Nucleus accumbens (tissue), 56 donors: ENCODE measurements around the gene HSPE1.
"Not testable (repeated sequence)": the region's sequence is repeated elsewhere in the genome, so short reads cannot be mapped to it uniquely, and the experiment has no call there.

Experiments
- DNase-seq, 56 donors: peaks; one replicate each; lab custom pipeline; 2025; lab: John Stamatoyannopoulos, UW

Gene HSPE1

DNA sequence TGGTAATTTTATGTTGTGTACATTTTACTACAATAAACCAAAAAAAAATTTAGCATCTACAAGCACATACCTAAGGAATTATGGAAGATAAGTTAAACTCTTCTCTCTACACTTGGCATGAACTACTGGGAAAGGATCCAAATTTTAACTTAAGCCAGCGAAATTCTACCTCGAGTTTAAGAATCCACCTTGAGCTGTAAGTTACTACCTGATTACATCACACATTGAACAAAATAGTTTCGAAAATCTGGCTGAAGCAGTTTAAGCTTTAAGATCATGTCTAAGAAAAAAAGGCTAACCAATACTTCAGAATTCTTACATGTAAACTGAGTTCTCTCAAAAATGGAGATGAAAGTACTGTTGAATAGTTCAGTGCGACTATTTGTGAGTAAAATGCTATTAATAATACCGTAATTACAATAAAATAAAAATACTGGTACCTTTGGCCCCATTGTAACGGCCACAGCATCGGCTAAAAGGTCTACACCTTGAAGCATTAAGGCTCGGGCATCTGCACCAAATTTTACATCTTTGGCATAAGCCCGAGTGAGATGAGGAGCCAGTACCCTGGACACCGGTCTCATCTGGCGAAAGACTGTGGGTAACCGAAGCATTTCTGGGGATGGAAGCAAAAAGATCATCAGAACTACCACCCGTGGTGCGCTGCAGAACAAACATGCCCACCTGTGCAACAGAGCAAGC, 1.8 kb upstream of the HSPE1 start:
- DNase-seq = no peak

DNA sequence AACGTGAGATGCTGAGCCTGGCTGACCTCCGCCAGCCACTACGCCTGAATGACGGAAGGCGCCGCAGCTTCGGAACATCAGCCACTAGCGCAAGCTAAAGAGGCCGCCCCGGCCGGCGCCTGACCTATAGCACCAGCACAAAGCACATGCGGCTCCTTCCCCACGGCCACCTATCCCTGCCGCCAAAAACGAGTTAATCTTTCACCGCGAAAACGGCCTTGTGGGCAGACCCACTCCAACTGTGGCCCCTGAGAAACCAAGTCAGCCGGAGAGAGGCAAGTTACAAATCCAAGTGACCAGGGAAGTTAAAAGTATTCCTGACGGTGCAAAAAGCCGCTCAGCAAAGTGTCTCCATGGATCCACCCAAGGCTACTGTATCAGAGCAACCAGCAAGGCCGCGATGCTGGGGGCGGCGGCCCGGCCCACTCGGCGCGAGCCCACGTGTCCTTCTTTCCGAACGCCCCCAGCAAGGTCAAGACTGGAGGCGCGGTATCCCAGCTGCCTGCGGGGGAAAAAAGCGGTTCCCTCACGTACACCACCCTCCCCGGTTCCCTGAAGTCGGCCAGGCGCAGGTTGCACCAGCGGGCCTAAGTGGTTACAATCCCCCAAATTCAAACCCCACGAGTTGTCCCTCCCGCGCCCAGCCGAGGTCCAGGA, 1.1 kb upstream of the HSPE1 start:
- peak in 49 of 56 donors; percentile 5 to 82 (median 48) for DNase-seq

DNA sequence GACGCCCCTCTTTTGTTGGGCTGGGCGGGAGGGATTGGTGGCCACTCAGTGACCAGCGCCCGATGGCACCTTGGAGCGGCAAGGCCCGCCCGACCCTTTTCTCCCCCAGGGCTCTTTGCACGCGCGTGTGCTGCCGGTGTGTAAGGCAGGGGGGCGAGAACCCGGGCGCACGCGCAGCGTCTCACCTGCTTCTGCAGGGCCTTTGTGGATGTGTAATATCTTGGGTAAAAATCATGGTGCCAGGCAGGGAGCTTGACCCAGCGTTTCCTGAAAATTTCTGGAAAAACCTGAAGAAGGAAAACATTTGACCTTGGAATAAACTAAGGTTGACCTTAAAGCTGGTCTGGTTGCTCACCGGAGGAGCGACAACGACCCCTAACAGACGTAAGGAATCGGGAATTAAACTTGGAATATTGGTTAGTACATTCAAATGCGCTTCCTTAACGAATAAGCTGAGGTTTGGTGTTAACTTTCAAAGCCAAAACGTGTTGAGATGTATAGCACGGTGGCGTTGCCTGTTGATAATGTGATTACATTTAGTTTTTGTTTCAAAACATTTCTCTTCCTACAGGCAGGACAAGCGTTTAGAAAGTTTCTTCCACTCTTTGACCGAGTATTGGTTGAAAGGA, 438 bp downstream of the HSPE1 start:
- peak in 10 of 56 donors; percentile 32 to 72 (median 58) for DNase-seq

DNA sequence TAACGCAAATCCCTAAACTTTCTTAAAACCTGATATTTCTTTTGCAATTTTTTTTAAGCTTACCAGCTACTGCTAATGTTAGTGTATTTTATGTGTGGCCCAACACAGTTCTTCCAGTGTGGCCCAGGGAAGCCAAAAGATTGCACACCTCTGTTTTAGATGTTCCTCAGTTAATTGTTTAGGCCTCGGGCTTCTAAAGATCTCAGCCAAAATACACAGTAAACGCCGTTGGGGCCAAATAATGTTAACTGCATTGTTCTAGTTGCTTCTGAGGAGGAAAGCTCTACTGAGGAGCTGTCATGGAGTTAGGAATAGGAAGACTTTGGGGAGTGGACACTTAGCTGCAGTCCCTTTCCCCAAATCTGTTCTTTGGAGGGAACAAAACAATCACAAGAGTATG, 2.0 kb downstream of the HSPE1 start:
- peak in 1 of 56 donors; percentile 4 for DNase-seq

DNA sequence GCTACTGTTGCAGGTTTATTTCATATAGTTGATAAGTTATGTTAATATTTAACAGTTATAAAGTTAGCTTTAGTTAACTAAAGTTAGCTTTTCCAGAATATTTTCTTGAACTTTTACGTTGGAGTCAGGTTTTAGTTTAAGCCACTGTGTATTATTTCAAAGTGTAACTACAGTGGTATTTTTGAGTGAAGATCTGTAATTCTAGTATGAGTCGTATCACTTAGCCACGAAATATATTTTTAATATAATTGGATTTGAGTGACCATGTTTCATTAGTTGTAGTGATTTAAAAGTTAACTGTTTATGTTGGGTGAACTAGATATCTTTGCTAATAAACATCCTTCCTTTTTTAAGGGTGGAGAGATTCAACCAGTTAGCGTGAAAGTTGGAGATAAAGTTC, 2.5 kb downstream of the HSPE1 start:
- DNase-seq = no peak

DNA sequence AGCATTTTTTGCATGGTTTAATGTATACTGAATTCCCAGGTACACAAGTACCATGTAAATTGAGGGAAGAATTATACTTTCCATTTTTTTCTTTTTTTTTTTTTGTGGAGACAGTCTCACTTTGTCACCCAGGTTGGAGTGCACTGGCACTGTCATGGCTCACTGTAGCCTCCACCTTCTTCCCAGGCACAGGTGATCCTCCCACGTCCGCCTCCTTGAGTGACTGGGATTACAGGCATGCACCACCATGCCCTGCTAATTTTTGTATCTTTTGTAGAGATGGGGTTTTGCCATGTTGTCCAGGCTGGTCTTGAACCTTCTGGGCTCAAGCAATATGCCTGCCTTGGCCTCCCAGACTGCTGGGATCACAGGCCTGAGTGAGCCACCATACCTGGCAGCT, 3.8 kb downstream of the HSPE1 start:
- DNase-seq = no peak

DNA sequence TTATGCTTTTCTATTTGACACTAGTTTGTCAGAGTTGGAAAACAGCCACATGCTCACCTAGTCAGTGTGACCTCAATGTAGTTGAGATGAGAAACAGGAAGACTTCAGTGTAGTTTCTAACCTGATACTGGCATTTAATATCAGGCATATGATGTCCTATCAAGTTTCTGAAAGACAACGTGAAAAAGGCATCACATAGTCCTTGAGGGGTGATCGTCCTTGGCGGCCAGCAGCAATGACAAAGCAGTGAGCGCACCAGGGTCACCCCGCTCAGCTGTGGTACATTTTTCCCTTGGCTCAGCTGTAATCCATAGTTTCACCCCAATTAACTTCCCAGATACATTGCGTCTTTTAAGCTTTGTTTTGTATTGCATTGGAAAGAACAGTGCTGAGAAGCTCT, 4.3 kb downstream of the HSPE1 start:
- DNase-seq = no peak

DNA sequence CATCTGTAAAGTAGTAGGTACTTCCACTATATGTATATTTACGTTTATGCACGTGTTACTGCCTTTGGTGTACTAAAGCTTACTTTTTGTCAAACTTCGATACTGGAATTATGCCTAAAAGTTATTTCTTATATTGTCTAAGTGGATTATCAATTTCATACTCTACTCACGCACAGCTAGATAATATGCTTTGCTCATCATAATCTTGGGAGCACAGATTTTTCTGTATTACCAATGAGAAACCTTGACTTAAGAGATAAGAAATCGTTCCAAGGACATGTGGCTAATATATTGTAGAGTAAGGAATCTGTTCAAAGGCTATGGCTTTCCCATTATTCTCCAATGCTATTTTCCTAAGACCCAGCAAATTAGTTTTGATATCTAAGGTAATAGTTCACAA, 6.5 kb downstream of the HSPE1 start:
- DNase-seq = no peak

DNA sequence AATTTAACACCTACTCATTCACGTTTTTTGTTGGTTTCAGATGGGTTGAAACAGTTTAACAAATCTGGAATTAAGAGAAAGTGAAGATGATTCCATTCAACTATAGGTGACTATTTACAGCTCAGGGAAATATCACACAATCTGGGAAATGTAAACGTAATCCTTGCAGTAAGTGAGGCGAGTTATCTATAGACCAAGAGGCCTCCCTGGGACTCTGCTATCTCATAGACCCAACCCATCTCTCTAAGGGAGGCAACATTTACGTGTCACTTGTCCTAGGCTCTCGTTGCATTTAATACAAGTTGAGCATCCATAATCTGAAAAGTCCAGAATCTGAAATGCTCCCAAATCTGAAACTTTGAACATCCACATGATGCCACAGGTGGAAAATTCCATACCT, 13.7 kb downstream of the HSPE1 start:
- no peak for DNase-seq

DNA sequence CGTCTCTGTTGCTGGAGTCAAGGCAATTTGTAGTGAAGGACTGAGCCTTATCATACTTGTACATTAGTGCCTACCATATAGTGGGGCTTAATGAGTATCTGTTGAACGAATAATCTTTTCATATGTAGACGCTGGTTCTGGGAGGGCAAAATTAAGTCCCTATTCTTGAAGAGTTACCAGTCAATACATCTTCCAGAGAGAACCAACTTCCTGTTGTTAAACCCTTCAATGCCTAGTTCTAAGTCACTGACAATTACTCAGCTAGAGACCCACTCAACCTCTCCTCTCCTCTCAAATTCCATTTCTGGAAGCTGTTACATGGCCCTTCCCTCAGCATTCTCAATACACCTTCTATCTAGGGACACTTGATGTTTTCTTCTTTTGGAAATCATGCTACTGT, 14.6 kb downstream of the HSPE1 start:
- no peak for DNase-seq

DNA sequence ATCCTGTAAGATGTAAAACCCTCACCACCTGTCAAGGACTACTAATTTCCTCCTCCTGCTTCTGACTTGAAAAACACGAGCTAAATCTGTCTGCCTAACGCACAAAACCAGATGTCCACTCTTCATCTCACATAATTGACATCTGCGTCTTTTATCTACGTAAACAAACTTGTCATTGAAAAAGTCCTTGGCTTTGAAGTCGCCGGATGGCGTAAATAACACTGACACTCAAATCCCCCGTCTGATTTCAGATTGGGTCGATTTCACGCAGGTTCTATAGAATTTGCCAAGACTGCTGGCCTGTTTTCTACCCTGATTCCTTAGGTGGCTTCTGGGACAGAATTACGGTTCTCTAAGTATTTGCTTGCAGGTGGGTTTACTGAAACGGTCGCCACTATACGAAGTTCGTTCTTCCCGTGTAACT, 15.1 kb downstream of the HSPE1 start:
- DNase-seq = peak in 1 of 56 donors; percentile 24

DNA sequence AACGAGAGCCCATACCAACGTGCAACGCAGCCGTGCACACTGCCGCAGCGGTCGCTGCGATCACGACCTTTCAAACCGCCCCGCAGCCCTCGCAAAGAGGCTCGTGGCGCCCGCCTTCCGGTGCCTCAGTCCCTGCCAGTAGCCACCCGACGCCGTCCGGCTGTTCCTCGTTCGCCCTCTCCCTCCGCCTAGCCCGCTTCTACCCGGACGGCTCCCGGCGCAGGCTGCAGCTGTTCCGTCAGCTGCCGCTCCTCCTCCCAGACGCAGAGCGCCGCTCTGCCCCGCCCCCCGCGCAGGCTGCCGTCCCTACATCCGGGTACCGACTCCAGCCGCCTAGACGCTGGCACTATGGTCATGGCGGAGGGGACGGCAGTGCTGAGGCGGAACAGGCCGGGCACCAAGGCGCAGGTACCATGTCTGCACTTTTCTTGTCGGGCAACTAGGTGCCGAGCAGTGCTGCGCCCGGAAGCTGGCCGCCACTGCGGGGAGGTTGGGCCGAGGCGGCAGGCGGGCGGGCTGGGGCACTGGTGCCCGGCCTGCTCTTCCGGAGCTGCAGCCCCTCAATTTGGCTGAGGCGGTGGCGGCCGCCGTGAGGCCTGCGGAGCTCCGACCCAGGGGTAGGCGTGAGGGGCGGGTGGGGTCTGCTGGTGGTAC, 15.7 kb downstream of the HSPE1 start, which contains the start of gene MOB4:
Gene MOB4, plus strand, starts transcription at position 328 of the 654 bp plus-strand sequence. Its CDS starts 21 bp downstream, at position 349.
- DNase-seq = peak in 55 of 56 donors; percentile 71 to 96 (median 92)

DNA sequence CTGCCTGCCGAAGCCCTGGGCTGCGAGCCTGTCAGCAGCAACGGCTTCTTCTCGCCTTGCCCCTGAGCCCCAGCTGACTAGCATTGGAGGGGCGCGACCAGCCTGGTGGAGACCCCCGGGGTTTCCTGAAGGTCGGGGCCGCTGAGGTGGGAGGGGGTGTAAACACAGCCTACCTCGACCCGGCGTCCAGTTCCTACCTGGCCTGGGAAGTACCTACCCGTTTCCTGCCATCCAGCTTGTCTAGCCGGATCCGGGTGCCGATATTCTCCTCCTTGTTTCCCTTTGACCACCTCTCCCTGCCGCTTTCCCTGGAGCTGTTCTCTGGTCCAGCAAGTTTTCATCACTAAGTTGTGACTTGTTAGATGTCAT, 16.2 kb downstream of the HSPE1 start:
- peak in 24 of 56 donors; percentile 14 to 65 (median 42) for DNase-seq

DNA sequence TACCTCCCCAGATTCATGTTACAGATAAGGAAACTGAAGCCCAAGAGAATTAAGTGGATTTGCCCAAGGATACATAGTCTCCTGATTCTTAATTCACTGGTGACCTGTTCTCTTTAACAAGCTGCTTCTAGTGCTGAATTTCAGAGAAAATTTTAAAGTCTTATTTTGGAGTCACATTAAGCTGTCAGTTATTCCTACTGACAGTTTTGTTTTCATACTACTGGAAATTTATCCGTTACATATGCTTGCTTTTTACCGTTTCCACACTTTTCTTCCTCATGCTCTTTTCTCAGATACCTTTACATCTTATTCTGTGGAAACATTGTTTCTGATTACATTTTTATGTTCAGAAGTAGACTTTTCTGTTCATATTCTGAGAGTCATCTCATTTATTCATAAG, 17.0 kb downstream of the HSPE1 start:
- DNase-seq = no peak

DNA sequence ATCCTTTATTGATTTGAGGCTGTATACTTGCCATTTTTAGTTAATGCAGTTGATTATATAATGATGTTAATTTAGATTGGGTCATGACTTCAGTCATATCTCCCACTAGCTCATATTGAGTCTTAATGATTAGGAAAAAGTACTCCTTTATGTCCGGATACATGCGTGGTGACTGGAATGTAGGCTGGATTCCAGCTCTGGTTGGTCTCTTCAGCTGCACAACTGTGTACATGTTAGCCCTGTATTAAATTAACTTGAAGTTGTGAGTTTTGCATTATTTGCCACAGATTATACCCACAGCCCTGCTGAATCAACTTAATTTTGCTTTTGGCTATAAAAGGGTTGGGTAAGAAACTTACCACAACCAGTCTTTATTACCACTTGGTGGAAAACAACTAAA, 38.2 kb downstream of the HSPE1 start:
- DNase-seq = no peak

DNA sequence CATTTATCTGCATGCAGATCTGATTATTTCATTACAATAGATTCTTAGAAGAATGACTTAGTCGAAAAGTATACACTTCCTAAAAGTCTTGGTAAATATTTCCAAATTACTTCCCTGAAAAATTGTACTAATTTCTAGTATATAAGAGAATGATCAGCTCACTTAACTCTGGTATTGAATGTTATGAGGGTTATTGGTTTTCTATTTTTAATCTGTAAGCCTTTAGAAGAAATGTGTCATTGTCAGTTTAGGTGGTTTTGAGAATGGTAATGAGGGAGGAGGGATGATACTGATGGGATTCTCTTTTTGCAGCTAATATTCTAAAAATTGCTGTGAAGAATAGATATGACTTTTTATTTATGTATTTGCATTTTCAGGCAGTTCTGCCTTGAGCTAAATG, 39.6 kb downstream of the HSPE1 start:
- no peak for DNase-seq

DNA sequence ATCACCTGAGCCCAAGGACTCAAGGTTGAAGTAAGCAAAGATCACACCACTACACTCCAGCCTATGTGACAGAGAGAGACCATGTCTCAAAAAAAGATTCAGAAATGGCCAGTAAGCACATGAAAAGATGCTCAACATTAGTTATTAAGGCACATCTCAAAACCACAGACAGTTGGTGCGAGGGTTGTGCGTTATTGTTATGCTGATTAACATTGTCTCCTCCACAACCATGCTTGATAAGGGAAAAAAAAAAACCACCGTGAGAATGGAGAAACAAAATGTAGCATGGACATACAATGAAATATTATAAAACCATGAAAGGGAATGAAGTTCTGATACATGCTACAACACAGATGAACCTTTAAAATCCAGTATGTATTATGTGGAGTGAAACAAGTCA, 43.0 kb downstream of the HSPE1 start:
- DNase-seq = no peak

DNA sequence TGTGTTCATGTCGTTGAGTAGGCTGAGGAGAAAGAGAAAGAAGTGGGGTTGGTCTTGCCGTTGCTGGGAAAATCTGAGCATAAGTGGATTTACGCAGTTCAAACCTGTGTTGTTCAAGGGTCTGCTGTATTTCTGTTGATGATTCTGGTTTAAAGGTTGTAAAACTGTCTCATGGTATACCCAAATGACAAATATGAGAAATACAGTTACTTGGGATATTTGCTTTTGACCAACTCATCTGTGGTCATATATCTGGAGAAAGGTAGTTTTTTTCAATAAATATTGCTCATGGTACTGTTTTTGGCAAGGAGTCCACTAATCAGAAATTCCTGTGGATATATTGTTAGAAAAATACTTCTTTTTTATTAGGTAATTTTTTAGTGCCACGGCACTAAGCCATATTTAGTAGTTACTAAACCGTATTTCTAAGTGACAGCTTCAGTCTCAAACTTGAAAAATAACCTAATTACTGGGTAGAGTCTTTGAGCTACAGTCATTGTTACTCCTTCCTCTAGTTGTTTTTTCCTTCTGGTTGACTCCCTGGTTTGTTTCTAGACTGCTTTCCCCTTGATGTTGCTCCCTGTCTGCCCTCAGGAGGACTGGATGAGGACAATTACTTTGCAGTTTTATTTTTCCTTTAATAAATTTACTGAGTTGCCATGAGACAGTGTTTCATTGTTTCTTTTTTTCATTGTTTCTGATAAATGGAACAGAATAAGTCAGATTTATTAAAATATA, 47.2 kb downstream of the HSPE1 start:
- no peak for DNase-seq

DNA sequence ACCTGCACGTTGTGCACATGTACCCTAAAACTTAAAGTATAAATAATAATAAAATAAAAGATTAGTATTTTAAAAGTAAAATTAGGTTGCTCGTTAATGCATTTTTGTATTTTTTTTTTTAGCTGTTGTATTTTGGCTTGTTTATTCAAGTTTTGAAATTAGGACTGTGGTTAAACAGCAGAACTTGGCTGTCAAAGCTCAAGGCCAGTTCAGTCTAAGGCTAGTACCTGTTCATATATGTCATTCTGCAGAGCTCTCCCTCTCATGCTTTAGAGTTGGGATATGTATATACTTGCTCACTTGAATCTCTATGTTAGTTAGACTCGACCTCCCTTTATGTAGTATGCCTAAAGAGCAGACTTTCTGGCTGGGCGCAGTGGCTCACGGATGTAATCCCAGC, 48.4 kb downstream of the HSPE1 start:
- no peak for DNase-seq

DNA sequence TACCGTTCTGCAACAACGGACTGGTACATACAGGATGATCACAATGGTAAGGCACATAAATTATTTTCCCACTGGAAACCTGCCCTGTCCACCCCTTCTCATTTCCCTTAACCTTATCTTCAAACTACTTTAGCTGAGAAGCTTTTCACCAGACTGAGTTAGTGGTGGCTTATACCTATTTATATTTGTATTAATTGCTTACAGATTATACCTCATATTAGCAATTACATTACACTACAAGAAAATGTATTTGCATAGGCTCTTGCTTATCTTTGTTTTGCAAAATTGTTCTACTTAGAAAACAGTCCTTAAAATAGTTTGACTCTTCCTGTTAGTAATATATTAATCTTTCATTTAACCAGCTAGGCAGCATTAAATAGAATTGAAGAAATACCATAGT, 51.1 kb downstream of the HSPE1 start:
- DNase-seq = not testable (repeated sequence)
